Mesothelial cell of epicardium (in vitro differentiated cells): ENCODE measurements around the gene NLRP13. TPM values are rescaled to one million over a fixed set of nuclear protein-coding genes. Genes with fewer than 3 reads are reported as not detected.

Source experiments
- DNase-seq, 2 experiments: peaks; one replicate each; pipeline ENCODE4 v3.0.0; 2021; ENCODE audit warnings: low spot score in 2 of 2; ENCODE audit not compliant: unreplicated experiment in 2 of 2
- H3K27ac Mint-ChIP-seq: 2 replicates; pipeline ENCODE4 v1.8.0; 2021; ENCODE audit warnings: mixed read lengths
- H3K27me3 Mint-ChIP-seq: 2 replicates; pipeline ENCODE4 v1.8.0; 2021; ENCODE audit warnings: low read depth, mixed read lengths
- H3K36me3 Mint-ChIP-seq: 2 replicates; pipeline ENCODE4 v1.8.0; 2021; ENCODE audit warnings: mixed read lengths
- H3K4me1 Mint-ChIP-seq: 2 replicates; pipeline ENCODE4 v1.8.0; 2021; ENCODE audit warnings: mixed read lengths
- H3K4me3 Mint-ChIP-seq: 2 replicates; pipeline ENCODE4 v1.8.0; 2021; ENCODE audit warnings: mild to moderate bottlenecking, moderate library complexity, mixed read lengths
- H3K9me3 Mint-ChIP-seq: 2 replicates; pipeline ENCODE4 v1.8.0; 2021; ENCODE audit warnings: mixed read lengths
- total RNA-seq: library from RNA; stranded (reverse); gene quantifications from 3 replicates; pipeline ENCODE4 v1.2.1, GENCODE V29; 2021
- TF ChIP-seq, protein P1 (sequence below): fragments of 200-600 bp; sonication (generic); IDR thresholded peaks from one replicate; pipeline ENCODE4 v1.5.0; 2021; ENCODE audit warnings: antibody characterized with exemption; ENCODE audit not compliant: unreplicated experiment

Gene NLRP13, protein sequence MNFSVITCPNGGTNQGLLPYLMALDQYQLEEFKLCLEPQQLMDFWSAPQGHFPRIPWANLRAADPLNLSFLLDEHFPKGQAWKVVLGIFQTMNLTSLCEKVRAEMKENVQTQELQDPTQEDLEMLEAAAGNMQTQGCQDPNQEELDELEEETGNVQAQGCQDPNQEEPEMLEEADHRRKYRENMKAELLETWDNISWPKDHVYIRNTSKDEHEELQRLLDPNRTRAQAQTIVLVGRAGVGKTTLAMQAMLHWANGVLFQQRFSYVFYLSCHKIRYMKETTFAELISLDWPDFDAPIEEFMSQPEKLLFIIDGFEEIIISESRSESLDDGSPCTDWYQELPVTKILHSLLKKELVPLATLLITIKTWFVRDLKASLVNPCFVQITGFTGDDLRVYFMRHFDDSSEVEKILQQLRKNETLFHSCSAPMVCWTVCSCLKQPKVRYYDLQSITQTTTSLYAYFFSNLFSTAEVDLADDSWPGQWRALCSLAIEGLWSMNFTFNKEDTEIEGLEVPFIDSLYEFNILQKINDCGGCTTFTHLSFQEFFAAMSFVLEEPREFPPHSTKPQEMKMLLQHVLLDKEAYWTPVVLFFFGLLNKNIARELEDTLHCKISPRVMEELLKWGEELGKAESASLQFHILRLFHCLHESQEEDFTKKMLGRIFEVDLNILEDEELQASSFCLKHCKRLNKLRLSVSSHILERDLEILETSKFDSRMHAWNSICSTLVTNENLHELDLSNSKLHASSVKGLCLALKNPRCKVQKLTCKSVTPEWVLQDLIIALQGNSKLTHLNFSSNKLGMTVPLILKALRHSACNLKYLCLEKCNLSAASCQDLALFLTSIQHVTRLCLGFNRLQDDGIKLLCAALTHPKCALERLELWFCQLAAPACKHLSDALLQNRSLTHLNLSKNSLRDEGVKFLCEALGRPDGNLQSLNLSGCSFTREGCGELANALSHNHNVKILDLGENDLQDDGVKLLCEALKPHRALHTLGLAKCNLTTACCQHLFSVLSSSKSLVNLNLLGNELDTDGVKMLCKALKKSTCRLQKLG
- total RNA-seq: not detected in 3 replicates

- H3K4me1 Mint-ChIP-seq: no peaks in the 10 kb centered on the region
- H3K9me3 Mint-ChIP-seq: peaks cover 71% of the 10 kb centered on the region
- peaks cover 5% of the 10 kb centered on the region for H3K36me3 Mint-ChIP-seq
- H3K27ac Mint-ChIP-seq: no peak within 1 kb of the TSS
- DNase-seq: no peak
- no peak within 1 kb of the TSS for H3K4me3 Mint-ChIP-seq
- TF ChIP-seq, protein P1, sequence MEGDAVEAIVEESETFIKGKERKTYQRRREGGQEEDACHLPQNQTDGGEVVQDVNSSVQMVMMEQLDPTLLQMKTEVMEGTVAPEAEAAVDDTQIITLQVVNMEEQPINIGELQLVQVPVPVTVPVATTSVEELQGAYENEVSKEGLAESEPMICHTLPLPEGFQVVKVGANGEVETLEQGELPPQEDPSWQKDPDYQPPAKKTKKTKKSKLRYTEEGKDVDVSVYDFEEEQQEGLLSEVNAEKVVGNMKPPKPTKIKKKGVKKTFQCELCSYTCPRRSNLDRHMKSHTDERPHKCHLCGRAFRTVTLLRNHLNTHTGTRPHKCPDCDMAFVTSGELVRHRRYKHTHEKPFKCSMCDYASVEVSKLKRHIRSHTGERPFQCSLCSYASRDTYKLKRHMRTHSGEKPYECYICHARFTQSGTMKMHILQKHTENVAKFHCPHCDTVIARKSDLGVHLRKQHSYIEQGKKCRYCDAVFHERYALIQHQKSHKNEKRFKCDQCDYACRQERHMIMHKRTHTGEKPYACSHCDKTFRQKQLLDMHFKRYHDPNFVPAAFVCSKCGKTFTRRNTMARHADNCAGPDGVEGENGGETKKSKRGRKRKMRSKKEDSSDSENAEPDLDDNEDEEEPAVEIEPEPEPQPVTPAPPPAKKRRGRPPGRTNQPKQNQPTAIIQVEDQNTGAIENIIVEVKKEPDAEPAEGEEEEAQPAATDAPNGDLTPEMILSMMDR: no peak
- H3K27me3 Mint-ChIP-seq: no peaks in the 10 kb centered on the region
These were observed at the start of gene NLRP13 for GRCh38 chr19:55931936-55932386. TSS of gene NLRP13 (minus strand) at chr19:55932336. CDS start at chr19:55932311, 25 bp downstream.

GRCh38 chr19:55980415-55980814 lies 48.3 kb upstream of the NLRP13 start:
- Mint-ChIP-seq H3K36me3 (no peaks in the 10 kb centered on the region), H3K27ac (no peak overlapping the region), H3K4me3 (no peak overlapping the region), H3K27me3 (no peaks in the 10 kb centered on the region), H3K4me1 (no peaks in the 10 kb centered on the region), H3K9me3 (peaks cover 61% of the 10 kb centered on the region)
- TF ChIP-seq, protein P1: no peak
- DNase-seq: no peak

GRCh38 chr19:55973982-55974381 lies 41.8 kb upstream of the NLRP13 start:
- H3K36me3 Mint-ChIP-seq: no peaks in the 10 kb centered on the region

DNA sequence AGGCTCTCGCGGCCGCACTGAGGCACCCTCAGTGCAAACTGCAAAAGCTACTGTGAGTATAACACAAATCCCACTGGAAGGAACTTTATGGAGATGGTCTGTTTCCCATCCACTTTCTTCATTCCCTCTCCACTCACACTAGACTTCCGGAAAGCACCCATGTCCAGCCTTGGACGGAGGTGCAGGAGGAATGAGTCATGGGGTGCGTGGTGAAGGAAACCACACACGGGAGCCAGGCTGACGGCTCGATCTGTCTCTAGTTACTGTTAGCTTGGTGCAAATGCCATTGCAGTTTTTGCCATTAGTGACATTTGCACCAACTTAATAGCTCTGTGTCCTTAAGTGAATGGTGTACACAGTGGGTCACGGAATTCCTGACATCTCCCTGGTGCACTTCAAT lies 30.1 kb upstream of the NLRP13 start:
- TF ChIP-seq, protein P1: no peak
- Mint-ChIP-seq H3K9me3 (peaks cover 45% of the 10 kb centered on the region), H3K27me3 (no peaks in the 10 kb centered on the region), H3K36me3 (no peaks in the 10 kb centered on the region), H3K4me1 (no peaks in the 10 kb centered on the region), H3K4me3 (no peak overlapping the region), H3K27ac (no peak overlapping the region)
- DNase-seq: no peak

More at GRCh38 chr19:55973982-55974381, 41.8 kb upstream of the NLRP13 start:
- no peak for DNase-seq
- H3K27ac Mint-ChIP-seq: no peak overlapping the region
- H3K4me1 Mint-ChIP-seq: no peaks in the 10 kb centered on the region
- H3K27me3 Mint-ChIP-seq: no peaks in the 10 kb centered on the region
- no peak overlapping the region for H3K4me3 Mint-ChIP-seq
- H3K9me3 Mint-ChIP-seq: peaks cover 74% of the 10 kb centered on the region
- TF ChIP-seq, protein P1: no peak

GRCh38 chr19:55959996-55960675 lies 28.0 kb upstream of the NLRP13 start:
- TF ChIP-seq, protein P1: no peak
- H3K4me3 Mint-ChIP-seq: no peak overlapping the region
- H3K27me3 Mint-ChIP-seq: no peaks in the 10 kb centered on the region
- no peak overlapping the region for H3K27ac Mint-ChIP-seq
- peaks cover 35% of the 10 kb centered on the region for H3K9me3 Mint-ChIP-seq
- no peaks in the 10 kb centered on the region for H3K4me1 Mint-ChIP-seq
- no peaks in the 10 kb centered on the region for H3K36me3 Mint-ChIP-seq
- no peak for DNase-seq
